HFF-Myc (cell line): ENCODE results near the gene MAGEB17.
A peak's percentile ranks its signal among the peaks of the same experiment; 100 is the strongest.
"Not testable (repeated sequence)": the region's sequence is repeated elsewhere in the genome, so short reads cannot be mapped to it uniquely, and the experiment has no call there.

Experiments
- DNase-seq: peaks from one replicate; pipeline ENCODE4 v3.0.0-alpha.2; 2011; ENCODE audit warnings: low read depth; ENCODE audit errors: extremely low read depth
- H3K4me3 ChIP-seq: replicated peaks from 2 replicates; pipeline ENCODE4 v1.5.1; 2011; ENCODE audit warnings: low read depth, mild to moderate bottlenecking, control low read depth, low read length
- TF ChIP-seq, protein P1 (sequence below): IDR thresholded peaks from 2 replicates; pipeline ENCODE4 v1.5.1; 2012; ENCODE audit warnings: mild to moderate bottlenecking, low read depth, low read length, control low read depth; ENCODE audit errors: missing control alignments

Gene MAGEB17

DNA sequence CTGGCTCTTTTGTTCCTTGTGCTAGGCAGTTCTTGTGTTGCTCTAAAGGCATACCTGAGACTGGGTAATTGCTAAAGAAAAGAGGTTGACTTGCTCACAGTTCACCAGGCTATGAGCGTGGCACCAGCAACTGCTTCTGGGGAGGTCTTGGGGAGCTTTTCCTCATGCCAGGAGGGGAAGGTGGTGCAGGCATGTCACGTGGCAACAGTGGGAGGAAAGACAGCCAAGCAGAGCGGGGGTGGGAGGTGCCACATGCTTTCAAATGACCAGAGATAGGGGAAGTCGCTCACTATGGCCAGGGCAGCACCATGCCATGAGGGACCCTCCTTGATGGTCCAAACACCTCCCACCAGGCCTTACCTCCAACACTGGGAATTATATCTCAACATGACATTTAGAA lies 4.7 kb downstream of the MAGEB17 start:
- TF ChIP-seq, protein P1, sequence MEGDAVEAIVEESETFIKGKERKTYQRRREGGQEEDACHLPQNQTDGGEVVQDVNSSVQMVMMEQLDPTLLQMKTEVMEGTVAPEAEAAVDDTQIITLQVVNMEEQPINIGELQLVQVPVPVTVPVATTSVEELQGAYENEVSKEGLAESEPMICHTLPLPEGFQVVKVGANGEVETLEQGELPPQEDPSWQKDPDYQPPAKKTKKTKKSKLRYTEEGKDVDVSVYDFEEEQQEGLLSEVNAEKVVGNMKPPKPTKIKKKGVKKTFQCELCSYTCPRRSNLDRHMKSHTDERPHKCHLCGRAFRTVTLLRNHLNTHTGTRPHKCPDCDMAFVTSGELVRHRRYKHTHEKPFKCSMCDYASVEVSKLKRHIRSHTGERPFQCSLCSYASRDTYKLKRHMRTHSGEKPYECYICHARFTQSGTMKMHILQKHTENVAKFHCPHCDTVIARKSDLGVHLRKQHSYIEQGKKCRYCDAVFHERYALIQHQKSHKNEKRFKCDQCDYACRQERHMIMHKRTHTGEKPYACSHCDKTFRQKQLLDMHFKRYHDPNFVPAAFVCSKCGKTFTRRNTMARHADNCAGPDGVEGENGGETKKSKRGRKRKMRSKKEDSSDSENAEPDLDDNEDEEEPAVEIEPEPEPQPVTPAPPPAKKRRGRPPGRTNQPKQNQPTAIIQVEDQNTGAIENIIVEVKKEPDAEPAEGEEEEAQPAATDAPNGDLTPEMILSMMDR: no peak
- no peak for DNase-seq
- H3K4me3 ChIP-seq: no peak overlapping the region

DNA sequence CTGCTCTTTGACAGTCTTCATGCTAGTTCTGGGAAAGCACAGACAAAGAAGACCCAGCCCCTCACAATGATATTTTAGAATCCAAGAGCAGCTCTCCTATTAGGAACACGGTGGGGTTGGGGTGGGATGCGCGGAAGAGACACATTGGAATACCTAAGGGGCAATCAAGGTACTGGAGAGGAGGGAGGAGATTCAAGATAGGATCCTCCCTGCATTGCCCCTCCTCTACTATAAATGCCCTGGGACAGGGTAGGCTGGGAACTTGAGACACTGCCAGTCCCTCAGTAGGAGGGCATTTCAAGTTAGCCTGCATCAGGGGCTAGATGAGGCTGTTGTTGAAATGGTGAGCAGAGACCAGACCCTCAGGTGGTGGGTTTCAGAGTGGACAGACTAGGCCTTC lies 5.1 kb downstream of the MAGEB17 start:
- TF ChIP-seq, protein P1: no peak

DNA sequence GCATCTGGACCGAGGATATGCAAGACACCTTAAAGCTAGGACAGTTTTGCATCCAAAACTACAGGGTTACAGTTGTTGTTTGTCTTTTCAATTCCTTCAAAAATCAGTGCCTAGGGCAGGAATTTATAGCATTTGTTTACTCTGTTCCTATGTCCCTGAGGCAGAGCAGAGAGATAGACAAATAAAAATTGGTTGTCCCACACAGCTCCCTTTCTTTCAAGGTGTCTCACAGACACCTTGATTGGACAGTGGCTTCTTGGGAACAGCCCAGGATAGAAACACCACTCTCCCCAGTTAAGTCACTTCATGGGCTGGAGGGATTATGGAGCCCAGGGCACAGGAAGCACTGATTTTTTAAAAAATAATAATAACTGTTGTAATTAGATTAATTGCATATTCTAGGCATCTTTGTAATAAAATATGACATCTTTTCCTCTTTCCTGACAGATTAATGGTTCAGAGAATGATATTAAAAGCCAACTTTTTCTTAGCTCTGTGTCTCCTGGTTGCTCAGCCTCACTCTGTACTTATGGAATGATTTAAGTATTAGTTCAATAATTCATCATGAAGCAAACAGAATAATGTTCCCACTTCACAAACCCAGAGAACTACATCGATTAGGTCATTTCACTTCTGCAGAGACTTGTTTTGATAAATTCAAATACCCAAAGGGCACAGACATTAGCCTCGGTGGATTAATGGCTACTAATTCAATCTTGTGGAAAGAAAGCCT lies 8.2 kb downstream of the MAGEB17 start:
- DNase-seq: no peak
- H3K4me3 ChIP-seq: no peak overlapping the region
- TF ChIP-seq, protein P1: no peak

More for the DNA sequence above, 5.1 kb downstream of the MAGEB17 start:
- no peak overlapping the region for H3K4me3 ChIP-seq
- DNase-seq: no peak

DNA sequence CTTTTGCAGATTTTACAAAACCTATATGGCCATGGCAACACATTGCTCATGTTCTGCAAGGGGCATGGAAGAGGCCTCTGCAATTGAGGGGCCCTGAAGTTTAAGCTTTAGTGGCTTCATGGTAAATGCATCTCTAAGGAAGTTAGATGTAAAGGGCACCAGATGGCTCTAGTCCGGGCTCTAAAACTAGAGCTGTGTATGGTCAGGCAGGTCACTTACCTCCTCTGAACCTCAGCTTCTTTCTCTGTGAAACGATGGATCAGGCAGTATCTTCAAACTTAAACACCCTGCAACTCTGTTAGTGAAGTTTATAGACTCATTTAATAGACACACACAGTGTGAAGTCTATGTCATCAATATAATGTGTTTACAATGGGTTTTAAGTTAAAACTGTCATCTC lies 10.0 kb downstream of the MAGEB17 start:
- no peak overlapping the region for H3K4me3 ChIP-seq
- TF ChIP-seq, protein P1: no peak
- no peak for DNase-seq

DNA sequence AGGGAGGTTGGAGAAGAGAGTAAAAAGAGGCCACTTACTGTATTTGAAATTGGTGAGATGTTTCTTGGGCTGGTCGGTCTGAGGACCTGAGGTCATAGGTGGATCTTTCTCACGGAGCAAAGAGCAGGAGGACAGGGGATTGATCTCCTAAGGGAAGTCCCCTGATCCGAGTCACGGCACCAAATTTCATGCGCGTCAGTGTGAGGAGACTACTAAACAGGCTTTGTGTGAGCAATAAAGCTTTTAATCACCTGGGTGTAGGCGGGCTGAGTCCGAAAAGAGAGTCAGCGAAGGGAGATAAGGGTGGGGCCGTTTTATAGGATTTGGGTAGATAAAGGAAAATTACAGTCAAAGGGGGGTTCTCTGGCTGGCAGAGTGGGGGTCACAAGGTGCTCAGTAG lies 16.6 kb downstream of the MAGEB17 start:
- not testable (repeated sequence) for DNase-seq, H3K4me3 ChIP-seq

DNA sequence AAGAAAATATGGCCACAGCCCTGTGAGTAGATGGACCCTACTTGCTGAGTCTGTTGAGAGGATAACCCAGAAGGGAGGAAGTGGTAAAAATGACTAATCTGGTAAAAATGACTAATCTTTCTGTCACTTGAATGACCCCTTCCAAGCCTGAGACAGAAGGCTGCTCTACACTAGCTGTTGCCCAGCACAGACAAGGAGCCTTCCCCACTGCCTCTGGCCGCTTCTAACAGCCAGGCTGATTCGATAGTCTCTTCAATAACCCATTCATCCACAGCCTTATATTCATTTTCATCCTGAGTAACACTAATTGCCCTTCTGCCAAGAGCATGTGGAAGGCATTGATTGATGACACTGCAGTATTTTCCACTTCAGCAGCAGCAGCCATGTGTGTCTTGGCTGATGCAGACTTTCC lies 18.4 kb downstream of the MAGEB17 start:
- TF ChIP-seq, protein P1: no peak
- no peak overlapping the region for H3K4me3 ChIP-seq
- DNase-seq: peak; percentile 45

DNA sequence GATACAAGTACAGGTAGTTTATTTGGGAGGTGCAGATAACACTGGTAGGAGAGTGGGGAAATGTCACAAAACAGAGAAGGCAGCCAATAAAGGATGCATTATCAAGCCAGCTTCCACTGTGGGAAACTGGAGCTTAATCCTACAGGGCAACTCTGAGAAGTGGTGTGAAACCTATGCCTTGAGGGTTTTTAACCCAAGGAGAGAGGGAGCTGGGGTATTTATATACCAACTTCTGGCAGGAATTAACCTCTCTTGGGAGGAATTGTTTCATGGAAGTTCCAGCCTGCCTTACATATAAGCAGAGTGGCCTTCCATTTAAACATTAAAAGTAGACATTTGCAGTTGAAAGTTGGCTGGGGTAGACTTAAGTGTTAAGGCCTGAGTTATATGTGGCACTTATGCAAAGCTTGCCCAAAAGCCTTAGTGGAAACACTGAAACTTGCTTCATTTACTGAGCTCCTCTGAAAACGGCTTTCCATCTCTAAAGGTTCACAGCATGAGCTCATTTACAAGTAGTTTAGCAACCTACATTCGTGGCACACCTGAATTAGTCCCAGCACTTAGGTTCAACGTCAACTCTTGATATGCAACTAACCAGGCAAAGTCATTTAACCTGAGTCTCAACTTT lies 19.2 kb downstream of the MAGEB17 start:
- no peak overlapping the region for H3K4me3 ChIP-seq
- TF ChIP-seq, protein P1: no peak
- no peak for DNase-seq
